Endodermal cell (in vitro differentiated cells): Measurements from ENCODE around the gene DAB1. TPM values are rescaled to one million over a fixed set of nuclear protein-coding genes. Genes with fewer than 3 reads are reported as not detected.

ENCODE experiments used
- DNase-seq: peaks from one replicate; pipeline ENCODE4 v3.0.0-alpha.2; 2017
- H3K27ac ChIP-seq: 2 replicates; pipeline ENCODE4 v1.5.1; 2013; ENCODE audit warnings: mild to moderate bottlenecking, low read depth, low read length, moderate library complexity
- H3K27me3 ChIP-seq: 2 replicates; pipeline ENCODE4 v1.6.1; 2013; ENCODE audit warnings: mild to moderate bottlenecking, low read length, moderate library complexity; ENCODE audit not compliant: insufficient read depth, control insufficient read depth, poor library complexity, severe bottlenecking
- H3K36me3 ChIP-seq: 2 replicates; pipeline ENCODE4 v1.7.0; 2013; ENCODE audit warnings: mild to moderate bottlenecking, low read length, moderate library complexity; ENCODE audit not compliant: control insufficient read depth, insufficient read depth
- H3K4me1 ChIP-seq: one replicate; pipeline ENCODE4 v1.7.0; 2013; ENCODE audit warnings: low read length; ENCODE audit not compliant: control insufficient read depth, insufficient read depth
- H3K4me3 ChIP-seq: 2 replicates; pipeline ENCODE4 v1.5.1; 2013; ENCODE audit warnings: mild to moderate bottlenecking, low read length, moderate library complexity
- H3K9ac ChIP-seq: 2 replicates; pipeline ENCODE4 v1.6.1; 2013; ENCODE audit warnings: mild to moderate bottlenecking, low read length, moderate library complexity; ENCODE audit not compliant: poor library complexity, severe bottlenecking; ENCODE audit errors: extremely low read depth
- H3K9me3 ChIP-seq: 2 replicates; pipeline ENCODE4 v1.6.1; 2013; ENCODE audit warnings: mild to moderate bottlenecking, low read length, moderate library complexity; ENCODE audit not compliant: control insufficient read depth
- H3K27ac Mint-ChIP-seq: 2 replicates; pipeline ENCODE4 v1.8.0; 2020; ENCODE audit warnings: mixed read lengths
- H3K27me3 Mint-ChIP-seq: 2 replicates; pipeline ENCODE4 v1.8.0; 2021; ENCODE audit warnings: mild to moderate bottlenecking, mixed read lengths; ENCODE audit not compliant: insufficient read depth
- H3K36me3 Mint-ChIP-seq: 2 replicates; pipeline ENCODE4 v1.8.0; 2020; ENCODE audit warnings: low read depth, mixed read lengths
- H3K4me1 Mint-ChIP-seq: 2 replicates; pipeline ENCODE4 v1.8.0; 2020; ENCODE audit warnings: mixed read lengths
- H3K4me3 Mint-ChIP-seq: 2 replicates; pipeline ENCODE4 v1.8.0; 2020; ENCODE audit warnings: mild to moderate bottlenecking, moderate library complexity, mixed read lengths
- H3K9me3 Mint-ChIP-seq: 2 replicates; pipeline ENCODE4 v1.8.0; 2020; ENCODE audit warnings: mild to moderate bottlenecking, mixed read lengths
- WGBS, 2 experiments: methylation state at CpG; one replicate each; pipeline versions ENCODE4 v1.1.5 to v1.1.7; 2013; ENCODE audit warnings: missing lambda C conversion rate in 2 of 2, mixed read lengths in 1 of 2; ENCODE audit not compliant: insufficient coverage in 1 of 2, insufficient read length in 1 of 2; 5-methylcytosine and 5-hydroxymethylcytosine counted together
- total RNA-seq, 2 donors: library from RNA; stranded (reverse); fragmentation: NEBNext Ultra II Directional in 1 of 2; extraction: Animal tissue kit (Norgen Biotek cat#: 25700) in 1 of 2; gene quantifications; 2 replicates in 1 of 2; 3 replicates in 1 of 2; pipeline ENCODE4 v1.2.1, GENCODE V29; 2021
- TF ChIP-seq, protein P1 (sequence below): fragments of 200-600 bp; sonication (generic); conservative IDR thresholded peaks from 2 replicates; pipeline ENCODE4 v1.5.0; 2021; ENCODE audit warnings: antibody characterized with exemption, mild to moderate bottlenecking

Gene DAB1
- total RNA-seq, 2 donors from 2014 or later = 32.0 to 36.2 TPM

DNA sequence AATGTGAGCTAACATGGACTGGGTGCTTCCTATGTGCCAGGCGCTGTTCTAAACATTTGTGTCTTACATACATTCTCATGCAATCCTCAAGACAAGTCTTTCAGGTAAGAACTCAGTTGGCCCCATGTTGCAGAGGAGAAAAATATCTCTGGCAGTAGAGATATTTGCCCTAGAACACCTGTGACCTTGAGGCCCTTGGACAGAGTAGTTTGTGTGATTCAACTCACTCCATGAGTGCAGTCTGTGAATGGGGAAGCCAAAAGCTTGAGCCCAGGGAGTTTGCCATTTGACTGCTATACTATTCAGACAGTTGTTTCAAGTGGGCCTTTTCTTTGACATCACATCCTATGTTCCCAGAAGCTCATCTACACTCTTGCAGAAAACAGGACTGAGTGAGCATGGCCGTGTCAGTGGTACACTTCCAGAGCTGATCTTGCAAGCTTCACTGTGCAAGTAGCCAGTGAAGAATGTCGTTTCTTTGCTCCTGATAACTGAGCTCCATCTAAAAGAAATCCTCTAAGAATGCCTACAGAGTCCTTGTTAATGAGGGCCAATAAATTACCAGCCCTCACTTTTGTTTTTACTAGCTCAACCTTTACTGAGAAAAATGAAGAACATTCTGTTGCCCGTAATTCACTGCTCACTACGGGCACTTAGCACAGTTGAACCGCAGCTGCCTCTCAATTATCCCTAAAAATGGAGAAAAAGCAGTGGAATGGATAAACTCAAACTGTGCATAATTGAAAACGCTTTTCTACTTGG, 359.3 kb downstream of the DAB1 start:
- H3K4me3 ChIP-seq = no peak overlapping the region
- WGBS, 2 experiments = 92 to 97% methylated on average over 7 of the region's 7 CpGs
- no peaks in the 10 kb centered on the region for H3K36me3 ChIP-seq
- Mint-ChIP-seq H3K4me1 (peaks cover 39% of the 10 kb centered on the region), H3K27me3 (peaks cover 44% of the 10 kb centered on the region), H3K9me3 (peaks cover 2% of the 10 kb centered on the region), H3K27ac (no peak overlapping the region), H3K4me3 (no peak overlapping the region), H3K36me3 (peaks cover 5% of the 10 kb centered on the region)
- no peak overlapping the region for H3K9ac ChIP-seq
- H3K9me3 ChIP-seq = peaks cover 8% of the 10 kb centered on the region
- peaks cover 46% of the 10 kb centered on the region for H3K27me3 ChIP-seq
- H3K4me1 ChIP-seq = peaks cover 2% of the 10 kb centered on the region
- no peak for DNase-seq
- H3K27ac ChIP-seq = no peak overlapping the region
- TF ChIP-seq, protein P1, sequence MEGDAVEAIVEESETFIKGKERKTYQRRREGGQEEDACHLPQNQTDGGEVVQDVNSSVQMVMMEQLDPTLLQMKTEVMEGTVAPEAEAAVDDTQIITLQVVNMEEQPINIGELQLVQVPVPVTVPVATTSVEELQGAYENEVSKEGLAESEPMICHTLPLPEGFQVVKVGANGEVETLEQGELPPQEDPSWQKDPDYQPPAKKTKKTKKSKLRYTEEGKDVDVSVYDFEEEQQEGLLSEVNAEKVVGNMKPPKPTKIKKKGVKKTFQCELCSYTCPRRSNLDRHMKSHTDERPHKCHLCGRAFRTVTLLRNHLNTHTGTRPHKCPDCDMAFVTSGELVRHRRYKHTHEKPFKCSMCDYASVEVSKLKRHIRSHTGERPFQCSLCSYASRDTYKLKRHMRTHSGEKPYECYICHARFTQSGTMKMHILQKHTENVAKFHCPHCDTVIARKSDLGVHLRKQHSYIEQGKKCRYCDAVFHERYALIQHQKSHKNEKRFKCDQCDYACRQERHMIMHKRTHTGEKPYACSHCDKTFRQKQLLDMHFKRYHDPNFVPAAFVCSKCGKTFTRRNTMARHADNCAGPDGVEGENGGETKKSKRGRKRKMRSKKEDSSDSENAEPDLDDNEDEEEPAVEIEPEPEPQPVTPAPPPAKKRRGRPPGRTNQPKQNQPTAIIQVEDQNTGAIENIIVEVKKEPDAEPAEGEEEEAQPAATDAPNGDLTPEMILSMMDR = no peak

DNA sequence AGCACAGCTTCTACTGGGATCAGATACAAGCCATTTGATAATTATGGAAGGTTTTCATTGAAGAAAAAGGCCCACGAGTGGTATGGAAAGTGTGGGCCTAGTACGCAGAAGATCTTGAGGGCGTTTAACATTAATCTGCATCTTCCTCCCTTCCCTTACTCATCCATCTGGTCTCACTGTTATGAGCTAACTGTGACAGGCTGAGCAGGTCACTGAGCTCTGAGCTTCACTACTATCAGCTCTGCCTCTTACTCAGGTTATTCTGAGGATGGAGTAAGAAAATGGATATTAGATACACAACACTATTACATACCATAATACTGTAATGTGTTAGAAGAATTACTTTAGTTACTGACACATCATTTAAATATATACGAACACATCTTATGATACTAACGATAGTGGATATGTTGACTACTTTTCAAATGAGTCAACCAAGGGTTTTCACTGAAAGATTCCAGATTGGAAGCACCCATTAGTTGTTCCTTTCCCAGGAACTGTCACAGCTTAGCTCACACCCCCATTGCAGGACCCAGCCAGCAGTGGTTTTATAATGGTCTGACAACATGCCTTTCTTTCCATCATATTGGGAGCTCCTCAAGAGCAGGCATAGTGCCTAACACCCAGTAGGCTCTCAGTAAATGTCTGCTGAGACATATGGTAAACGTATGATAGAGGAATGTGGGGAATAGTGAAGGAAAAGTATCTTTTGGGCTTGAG, 360.3 kb downstream of the DAB1 start:
- Mint-ChIP-seq H3K27ac (no peak overlapping the region), H3K36me3 (peaks cover 7% of the 10 kb centered on the region), H3K9me3 (peaks cover 2% of the 10 kb centered on the region), H3K27me3 (peaks cover 37% of the 10 kb centered on the region), H3K4me3 (no peak overlapping the region), H3K4me1 (peaks cover 43% of the 10 kb centered on the region)
- no peak for DNase-seq
- H3K4me1 ChIP-seq = peaks cover 2% of the 10 kb centered on the region
- peaks cover 36% of the 10 kb centered on the region for H3K27me3 ChIP-seq
- peaks cover 8% of the 10 kb centered on the region for H3K9me3 ChIP-seq
- H3K36me3 ChIP-seq = no peaks in the 10 kb centered on the region
- no peak overlapping the region for H3K27ac ChIP-seq
- no peak overlapping the region for H3K4me3 ChIP-seq
- 94 to 100% methylated on average over 2 to 6 of the region's 6 CpGs for WGBS, 2 experiments
- H3K9ac ChIP-seq = no peak overlapping the region
- TF ChIP-seq, protein P1 = no peak

DNA sequence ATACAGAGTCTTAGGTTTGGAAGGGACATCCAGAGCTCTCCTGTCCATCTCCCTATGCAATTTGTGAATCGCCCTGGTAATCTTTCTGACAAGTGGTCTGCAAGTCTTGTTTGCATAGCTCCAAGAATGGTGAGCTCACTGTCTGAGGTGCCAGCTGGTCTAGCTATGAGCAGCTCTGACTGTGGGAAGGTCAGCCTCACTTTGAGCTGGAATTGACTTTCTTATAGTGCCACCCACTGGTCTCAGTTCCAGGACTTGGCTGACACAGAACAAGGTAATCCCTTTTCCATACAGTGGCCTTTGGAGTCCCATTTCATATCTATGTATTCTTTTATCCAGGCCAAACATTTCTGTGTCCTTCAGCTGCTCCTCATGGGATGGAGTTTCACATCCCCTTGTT, 362.5 kb downstream of the DAB1 start:
- 71 to 96% methylated on average over 1 of the region's 1 CpG for WGBS, 2 experiments
- H3K27me3 ChIP-seq = peaks cover 29% of the 10 kb centered on the region
- peaks cover 35% of the 10 kb centered on the region for H3K27me3 Mint-ChIP-seq
- peaks cover 2% of the 10 kb centered on the region for H3K9me3 Mint-ChIP-seq
- DNase-seq = no peak
- no peak overlapping the region for H3K27ac Mint-ChIP-seq
- H3K9ac ChIP-seq = no peak overlapping the region
- no peaks in the 10 kb centered on the region for H3K36me3 ChIP-seq
- H3K4me3 ChIP-seq = no peak overlapping the region
- H3K4me3 Mint-ChIP-seq = no peak overlapping the region
- peaks cover 25% of the 10 kb centered on the region for H3K4me1 Mint-ChIP-seq
- H3K4me1 ChIP-seq = peaks cover 2% of the 10 kb centered on the region
- H3K36me3 Mint-ChIP-seq = peaks cover 11% of the 10 kb centered on the region
- TF ChIP-seq, protein P1 = peak; percentile 12
- H3K27ac ChIP-seq = no peak overlapping the region
- H3K9me3 ChIP-seq = peaks cover 8% of the 10 kb centered on the region
